Brain pericyte (primary cell): ENCODE data around the gene GOLGA7B.
"Not testable (repeated sequence)": the region's sequence is repeated elsewhere in the genome, so short reads cannot be mapped to it uniquely, and the experiment has no call there.

Experiments used
- DNase-seq: peaks from one replicate; pipeline ENCODE4 v3.0.0-alpha.2; 2012; ENCODE audit warnings: low read depth, low spot score

GOLGA7B gene

DNA sequence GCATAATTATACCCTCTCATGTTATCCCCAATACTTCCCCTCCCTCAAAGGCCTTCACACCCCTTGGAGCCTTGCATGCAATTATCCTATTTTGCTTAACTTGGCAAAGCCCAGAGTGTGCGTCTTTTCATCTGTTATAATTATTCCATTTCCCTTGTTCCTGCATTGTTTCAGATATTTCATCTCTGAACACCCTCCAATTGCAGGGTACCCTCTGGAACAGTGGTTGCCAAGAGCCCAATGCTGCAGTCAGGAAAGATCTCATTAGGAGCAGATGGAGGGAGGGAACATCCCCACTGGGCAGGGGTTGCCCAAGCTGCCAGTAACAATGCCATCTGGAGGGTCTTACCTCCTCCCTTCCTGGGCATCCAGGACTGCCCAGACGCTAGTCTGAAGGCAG is 18.4 kb upstream of the GOLGA7B start:
- no peak for DNase-seq

DNA sequence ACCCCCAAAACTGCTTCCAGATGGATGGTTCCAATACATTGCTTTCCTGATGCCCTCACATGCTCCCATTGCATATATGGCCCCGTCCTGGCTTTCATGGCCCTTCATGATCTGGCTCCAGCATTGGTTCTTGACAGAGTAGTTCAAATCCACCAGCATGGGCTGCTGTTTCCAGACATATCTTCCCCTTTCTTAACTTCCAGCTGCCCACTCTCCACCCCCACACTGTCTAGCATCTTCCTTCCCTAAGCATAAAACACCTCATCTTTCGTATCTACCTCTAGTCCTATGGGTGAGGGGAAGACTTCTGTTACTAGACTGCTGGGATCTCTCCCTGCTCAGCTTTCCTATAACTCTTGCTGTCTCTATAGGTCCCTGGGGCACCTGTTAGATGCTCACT is 13.2 kb upstream of the GOLGA7B start:
- DNase-seq, result no peak

DNA sequence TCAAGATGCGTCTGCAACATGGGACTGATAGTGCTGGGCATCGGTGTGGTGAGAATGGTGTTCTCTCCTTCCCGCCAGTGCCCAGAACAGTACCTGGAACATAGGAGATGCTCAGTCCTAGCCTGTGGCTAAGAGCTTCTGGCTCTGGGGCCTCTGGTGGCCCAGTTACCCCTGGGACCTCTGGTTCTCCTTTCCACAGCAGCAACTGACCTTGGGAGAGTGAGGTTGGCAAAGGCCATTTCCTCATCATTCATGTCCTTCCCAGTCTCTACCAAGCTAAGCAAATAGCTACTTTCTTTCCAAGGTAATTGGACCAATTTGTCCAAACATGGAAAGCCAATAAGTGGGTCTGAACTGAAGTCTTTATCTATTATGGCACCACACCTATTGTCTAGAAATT is 11.6 kb upstream of the GOLGA7B start:
- DNase-seq, result no peak

DNA sequence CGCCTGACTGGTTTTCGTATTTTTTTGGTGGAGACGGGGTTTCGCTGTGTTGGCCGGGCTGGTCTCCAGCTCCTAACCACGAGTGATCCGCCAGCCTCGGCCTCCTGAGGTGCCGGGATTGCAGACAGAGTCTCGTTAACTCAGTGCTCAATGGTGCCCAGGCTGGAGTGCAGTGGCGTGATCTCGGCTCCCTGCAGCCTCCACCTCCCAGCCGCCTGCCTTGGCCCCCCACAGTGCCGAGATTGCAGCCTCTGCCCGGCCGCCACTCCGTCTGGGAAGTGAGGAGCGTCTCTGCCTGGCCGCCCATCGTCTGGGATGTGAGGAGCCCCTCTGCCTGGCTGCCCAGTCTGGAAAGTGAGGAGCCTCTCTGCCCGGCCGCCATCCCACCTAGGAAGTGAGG is 8.5 kb upstream of the GOLGA7B start:
- DNase-seq, result not testable (repeated sequence)

DNA sequence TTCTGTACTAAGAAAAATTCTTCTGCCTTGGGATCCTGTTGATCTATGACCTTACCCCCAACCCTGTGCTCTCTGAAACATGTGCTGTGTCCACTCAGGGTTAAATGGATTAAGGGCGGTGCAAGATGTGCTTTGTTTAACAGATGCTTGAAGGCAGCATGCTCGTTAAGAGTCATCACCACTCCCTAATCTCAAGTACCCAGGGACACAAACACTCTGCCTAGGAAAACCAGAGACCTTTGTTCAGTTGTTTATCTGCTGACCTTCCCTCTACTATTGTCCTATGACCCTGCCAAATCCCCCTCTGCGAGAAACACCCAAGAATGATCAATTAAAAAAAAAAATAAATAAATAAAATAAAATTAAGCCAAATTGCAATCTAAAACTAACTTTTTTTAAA is 7.5 kb upstream of the GOLGA7B start:
- not testable (repeated sequence) for DNase-seq

DNA sequence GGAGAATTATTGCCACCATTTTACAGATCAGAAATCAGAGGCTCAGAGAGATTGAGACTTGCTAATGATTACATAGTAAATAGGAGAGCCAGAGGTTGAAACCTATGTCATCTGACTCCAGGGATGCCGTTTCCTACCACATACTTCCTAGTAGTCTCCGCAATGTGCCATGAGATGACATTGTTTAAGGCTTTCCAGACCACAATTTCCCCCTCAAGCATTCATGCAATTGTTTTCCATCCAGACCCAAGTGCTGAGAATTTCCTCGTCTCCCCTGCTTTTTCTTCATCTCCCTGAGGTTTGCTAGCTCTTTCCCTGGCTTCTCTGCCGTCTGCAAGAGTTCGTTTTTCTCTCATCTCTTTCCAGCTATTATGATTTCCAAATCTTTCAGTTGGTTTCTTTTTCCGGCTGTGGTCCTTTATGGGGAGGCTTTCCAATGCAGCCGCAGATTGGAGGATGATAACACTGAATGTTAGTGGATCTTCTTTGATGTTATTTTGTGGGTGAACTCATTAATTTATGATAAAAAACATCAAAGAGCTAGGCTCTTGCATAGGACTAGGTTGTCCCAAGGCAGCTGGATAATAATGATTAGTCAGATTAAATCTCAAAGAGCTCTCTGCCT is 6.9 kb upstream of the GOLGA7B start:
- DNase-seq, result no peak

DNA sequence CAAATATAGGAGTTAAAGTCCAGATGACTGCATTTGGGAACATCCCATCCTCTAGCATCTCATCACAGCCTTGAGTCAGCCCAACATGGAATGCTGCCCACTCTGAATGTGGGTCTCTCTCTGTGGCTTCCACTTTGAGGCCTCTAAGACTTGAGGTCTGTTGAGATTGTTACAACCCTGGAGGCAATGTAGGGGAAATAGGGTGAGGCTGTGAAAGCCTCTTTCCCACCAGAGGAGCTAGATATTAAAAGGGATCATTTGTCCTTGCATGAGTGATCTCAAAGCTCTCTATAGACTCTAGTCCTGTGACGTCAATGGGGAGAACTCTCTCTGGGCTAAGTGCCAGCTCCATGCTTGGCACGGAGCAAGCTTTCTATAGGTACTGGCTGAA is 6.4 kb upstream of the GOLGA7B start:
- DNase-seq, result no peak

DNA sequence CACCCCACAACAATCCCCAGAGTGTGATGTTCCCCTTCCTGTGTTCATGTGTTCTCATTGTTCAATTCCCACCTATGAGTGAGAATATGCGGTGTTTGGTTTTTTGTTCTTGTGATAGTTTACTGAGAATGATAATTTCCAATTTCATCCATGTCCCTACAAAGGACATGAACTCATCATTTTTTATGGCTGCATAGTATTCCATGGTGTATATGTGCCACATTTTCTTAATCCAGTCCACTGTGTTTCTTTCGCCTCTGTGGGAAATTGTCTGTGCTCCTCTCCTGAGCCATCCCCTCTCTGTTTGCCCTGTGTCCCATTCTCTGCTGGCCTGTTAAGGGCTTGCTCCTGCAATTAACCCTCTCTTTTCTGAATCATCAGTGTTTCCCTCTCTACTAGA is 5.7 kb upstream of the GOLGA7B start:
- DNase-seq, result not testable (repeated sequence)

DNA sequence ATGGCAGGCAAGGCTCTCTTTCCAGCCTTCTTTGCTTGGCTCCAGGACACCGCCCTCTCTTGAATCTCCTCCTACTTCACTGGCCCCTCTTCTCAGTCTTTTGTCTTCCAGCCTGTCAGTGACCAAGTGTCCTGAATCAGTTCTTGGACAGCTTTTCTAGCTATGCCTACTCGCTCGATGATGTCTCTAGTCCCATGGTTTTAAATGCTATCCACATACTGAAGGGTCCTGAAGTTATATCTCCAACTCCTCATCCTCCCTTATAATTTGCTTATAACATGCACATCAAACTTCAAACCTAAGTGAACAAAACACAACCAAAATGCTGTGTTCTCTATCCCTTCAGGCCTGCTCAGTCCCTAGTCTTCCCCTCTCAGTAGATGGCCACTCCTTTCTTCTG is 5.0 kb upstream of the GOLGA7B start:
- no peak for DNase-seq

DNA sequence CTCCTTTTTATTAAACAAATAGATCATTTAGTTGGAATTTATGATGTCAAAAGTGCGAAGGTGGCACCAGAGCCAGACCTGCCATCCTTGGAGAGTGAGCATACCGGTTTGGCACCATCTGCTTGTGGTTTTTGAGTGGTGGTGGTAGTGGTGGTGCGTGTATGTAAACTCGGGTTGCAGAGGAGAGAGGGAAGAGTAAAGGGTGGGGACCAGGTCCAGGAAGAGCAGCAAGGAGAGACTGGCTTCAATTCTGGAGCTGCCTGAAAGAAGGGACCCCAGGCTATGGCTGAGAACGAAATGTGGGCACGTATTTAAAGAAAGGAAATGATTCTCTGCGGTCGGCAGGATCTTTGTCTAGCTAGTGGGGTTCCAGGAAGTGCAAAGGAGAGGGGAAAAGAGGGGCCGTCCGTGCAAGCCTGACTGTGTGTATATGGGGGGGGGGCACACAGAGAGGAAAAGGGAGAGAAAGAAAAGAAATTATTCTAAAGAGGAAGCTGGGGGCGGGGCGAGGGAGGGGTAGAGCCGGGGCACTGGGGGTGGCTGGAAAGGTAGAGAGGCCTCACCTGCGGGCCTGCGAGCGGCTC is 448 bp upstream of the GOLGA7B start:
- DNase-seq, result no peak

DNA sequence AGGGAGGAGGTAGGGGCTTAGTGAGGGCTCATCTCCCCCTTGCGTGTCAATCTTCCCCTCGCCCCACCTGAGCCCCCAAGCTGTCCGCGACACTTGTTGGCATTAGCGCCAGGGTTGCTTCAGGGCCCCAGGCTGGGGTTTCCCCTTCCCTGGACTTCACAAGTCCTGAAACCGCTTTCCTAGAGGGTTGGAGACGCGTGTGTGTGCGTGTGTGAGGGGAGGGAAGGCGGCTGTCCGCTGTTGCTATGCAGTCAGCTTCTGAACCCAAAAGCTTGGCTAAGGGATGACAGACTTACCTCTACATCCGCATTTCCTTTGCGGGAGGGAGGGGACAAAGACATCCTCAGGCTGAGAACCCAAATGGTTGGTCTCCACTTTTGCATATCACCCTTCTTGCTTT is 803 bp downstream of the GOLGA7B start:
- no peak for DNase-seq

DNA sequence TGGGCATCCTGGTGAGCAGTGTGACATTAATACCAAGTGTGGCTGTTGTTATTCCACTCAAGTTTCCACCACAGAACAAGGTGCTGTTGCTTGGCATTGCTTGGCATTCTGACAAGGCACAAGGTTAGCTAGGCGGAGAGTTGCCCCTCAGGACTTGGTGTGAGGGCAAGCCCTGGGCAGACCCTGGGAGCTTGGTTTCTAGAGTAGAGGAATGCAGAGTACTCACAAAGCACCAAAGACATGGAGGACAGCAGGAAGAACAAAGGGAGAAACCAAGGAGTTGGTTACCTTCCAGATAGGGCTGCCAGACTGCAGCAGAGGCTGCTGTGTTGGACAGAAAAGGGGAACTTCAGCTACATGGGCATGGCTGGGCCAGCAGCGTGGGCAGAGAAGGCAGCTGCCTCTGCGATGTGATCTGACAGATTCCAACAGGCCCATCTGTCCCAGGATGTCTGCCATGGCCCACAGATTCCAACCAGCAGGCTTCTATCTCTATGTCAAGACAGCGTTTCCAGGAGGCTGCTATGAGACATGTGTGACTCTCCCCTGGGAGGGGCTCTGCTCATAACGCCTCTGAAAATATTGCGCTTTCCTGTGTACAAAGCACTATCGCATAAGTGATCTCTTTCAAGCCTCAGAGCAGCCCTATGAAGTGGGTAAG is 1.8 kb downstream of the GOLGA7B start:
- no peak for DNase-seq

DNA sequence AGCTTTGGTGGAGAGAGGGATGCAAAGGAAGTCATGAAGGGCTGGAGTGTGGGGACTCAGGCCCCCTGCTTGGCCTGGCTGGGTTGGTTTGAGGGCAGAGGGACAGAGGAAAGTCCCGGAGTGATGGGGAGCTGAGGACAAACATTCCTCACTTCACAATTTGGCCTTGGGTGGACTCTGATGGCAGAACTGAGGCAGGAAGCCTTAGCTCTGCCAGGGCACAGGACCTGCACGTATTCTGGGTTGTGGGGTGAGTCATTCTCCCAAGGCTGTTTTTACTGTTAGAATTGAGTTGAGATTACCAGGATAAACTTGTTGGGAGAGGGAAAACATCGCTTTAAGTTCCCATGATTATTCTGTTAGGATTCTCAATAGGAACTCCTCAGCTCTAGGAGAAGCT is 2.6 kb downstream of the GOLGA7B start:
- DNase-seq, result no peak

DNA sequence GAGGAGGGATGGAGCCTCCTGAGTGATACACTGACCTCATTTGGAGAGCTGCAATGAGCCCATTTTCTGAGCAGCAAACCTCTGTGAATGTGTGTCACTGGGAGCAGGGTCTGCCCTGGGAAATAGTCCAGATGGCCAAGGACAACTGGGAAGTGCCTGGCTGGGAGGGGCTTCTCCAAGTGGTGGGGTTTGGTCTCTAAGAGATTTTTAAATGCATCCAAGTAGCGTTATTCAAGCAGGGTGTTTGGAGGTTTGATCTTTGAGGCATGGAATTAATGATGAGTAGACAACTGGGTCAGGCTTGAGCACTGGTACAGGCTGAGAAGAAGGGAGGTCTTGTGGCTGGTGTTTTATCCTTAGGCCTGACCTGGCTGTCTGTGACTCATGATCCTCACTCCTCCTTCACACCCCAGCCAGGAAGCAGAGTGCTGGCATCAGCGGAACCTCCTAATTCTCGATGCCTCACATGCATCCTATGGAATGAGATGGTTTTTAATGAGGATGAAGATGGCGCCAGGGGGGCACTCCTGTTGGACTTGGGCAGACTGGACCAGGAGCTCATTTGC is 3.3 kb downstream of the GOLGA7B start:
- no peak for DNase-seq

DNA sequence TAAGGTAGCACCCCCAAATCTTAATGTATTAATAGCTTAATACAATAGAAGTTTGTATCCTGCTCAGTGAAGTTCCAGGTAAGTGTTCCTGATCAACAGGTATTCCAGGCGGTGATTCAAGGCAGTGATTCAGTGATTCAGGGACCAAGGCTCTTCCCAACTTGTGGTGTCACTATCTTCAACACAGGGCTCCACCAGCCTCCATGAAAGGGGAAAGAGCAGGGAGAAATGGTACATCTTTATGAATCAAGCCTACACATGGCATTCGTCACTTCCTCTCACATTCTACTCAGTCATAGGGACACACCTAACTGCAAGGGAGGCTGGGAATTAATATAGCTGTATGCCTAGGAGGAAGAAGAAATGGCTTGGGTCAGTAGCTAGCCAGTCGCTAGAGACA is 5.1 kb downstream of the GOLGA7B start:
- DNase-seq, result no peak

DNA sequence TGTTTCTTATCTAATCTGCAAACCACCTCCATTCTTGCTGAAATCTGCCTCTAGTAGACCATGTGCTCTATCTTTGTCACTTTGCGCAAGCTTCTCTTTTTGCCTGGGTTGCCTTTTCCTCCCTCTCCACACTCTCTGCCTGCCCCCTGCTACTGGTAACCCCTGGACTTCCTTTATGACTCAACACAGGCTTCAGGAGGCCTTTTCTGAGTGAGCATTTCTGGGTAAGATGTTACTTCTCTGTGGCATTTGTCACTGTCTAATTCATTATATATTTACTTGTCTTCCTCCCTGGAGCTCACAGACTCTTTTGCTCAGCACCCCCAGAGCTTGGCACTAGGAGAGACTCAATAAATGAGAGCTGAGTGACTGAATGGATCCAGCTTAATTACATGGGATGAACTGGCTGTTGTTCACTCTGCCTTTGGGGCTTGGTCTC is 8.4 kb downstream of the GOLGA7B start:
- DNase-seq, result no peak

DNA sequence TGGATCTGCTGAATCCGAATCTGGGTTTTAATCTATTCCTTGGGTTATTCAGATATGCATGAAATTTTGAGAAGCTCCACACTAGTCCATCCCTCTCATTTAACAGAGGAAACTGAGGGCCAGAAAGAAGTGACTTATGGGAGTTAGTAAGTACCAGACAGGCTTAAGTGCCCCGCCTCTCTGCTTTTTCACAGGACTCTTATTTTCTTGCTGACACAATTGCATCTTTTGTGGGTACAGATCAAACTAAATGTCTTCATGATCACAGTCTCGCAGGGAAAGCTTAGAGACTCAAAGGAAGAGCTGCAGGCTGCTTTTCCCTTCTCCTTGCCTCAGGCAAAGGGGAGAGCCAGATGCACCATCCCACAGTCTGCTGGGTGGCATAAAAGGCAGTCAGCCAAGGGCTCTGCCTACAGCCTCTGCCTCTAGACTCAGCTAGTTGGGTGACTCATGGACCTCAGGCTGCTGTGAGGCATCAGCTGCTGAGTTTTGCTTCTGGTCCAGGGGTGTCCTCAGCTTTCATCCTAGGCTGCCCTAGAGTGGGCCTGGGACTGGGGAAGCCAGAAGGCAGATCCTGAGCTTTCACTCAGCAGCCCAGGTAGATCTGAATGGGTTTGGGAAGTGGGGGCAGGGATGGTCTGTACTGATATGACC is 11.6 kb downstream of the GOLGA7B start:
- DNase-seq, result peak; percentile 22

DNA sequence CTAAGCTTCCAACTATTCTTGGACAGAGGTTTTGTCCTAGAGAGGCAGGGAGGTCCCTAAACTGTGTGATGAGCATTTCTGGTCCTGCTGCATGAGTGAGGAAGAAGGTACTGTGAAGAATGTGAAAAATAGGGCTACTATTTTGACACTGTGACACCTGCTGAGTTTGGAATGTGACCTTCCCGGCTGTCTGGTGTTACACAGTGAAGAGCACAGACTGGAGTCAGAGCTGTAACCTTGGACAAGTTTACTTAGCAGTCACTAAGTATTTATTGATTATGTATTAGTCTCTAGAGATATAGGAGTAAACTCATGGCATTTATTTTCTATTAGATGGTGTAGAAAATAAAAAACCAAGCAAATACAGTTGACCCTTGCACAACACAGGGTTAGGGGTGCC is 12.3 kb downstream of the GOLGA7B start:
- no peak for DNase-seq

DNA sequence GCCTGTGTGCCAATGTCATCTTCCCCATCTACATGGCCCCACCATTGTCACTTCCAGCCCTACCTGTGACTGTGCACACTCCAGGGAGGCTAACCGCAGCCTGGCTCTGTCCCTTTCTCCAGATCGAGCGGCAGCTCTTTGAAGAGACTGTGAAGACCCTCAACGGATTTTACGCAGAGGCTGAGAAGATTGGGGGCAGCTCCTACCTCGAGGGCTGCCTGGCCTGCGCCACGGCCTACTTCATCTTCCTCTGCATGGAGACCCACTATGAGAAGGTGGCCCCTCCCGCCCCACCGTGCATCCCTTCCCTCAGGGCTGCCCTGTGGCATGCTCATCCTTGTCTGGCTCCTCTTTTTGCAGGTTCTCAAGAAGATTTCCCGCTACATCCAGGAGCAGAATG is 14.2 kb downstream of the GOLGA7B start:
- DNase-seq, result no peak

DNA sequence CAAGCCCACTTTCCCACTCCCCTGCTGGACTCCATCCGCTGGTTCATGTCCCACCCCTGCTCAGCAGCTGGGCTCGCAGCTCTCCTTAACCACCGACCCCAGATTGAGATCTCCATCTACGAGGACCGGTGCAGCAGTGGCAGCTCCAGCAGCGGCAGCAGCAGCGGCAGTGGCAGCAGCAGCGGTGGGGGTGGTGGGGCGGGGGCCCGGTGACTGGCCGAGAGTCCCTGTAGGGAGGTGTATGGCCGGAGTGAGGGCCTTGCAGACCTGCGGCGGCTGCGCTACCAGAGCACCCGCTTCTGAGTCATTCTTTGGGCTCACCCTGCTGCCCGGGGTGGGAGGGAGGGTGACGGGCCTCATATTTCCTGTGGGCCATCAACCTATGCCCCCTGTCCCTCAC is 15.8 kb downstream of the GOLGA7B start:
- no peak for DNase-seq

DNA sequence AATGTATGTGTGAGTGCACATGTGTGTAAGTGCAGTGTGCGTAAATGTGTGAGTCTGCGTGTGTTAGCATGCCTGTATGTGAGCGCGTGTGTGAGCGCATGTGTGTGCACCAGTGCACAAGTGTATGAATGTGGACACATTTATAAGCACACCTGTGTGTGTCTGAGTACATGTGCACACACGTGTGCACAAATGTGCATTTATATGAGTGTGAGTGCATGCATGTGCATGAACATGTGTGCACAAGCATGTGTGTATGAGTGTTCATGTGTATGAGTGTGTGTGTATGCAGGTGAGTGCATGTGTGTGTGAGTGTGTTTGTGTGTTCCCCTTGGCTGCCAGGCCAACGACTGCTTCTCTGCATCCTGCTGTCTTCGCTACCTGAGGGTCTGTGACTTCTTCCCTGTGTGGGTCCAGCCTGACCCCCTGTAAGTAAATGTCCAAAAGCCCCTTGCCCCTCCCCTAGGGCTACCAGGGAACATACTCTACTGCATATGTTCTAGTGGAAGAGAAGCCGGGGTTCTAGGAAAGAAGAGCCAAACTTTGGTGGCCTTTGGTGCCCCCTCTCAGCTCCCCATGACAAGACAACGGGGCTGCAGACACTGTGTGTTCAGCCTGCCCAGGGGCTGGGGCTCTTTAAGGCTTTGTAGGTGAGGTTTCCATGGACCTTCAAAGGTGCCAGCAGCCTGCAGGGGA is 17.0 kb downstream of the GOLGA7B start:
- no peak for DNase-seq

DNA sequence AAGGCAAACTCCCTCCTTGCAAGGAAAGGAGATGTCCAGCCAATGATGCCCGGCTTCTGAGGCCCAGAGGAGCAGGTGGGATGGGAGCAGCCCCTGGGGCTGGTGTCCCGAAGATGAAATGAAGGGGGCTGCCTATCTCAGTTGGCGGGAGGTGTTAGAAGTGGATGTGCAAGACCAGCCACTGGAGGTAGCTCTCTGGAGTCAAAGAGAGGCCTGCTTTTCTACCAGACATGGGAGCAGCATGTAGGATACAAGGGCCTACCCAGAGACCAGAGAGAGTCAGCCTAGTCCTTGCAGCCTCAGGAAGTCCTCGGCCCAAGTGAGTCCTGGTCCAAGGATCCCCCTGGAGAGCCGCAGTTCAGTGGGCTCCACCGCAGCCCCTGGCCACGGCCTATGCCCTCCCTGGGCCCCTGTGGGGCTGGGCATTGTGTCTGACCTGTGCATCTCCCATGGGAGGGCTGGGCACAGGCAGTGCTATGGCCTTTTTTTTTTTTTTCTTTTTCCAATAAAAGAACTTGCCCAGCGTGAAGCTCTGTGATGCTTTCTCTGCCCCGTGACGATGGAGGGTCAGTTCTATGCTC is 17.7 kb downstream of the GOLGA7B start:
- DNase-seq, result no peak
